HG03280 (cell line): ENCODE results near the gene SAP30BP.
A peak's percentile ranks its signal among the peaks of the same experiment; 100 is the strongest.

Experiments
- ATAC-seq: cut with Tn5 transposase; IDR thresholded peaks from one replicate; pipeline ENCODE4 v1.9.1; 2021; ENCODE audit warnings: mild to moderate bottlenecking, moderate library complexity; ENCODE audit not compliant: unreplicated experiment

The SAP30BP gene

DNA sequence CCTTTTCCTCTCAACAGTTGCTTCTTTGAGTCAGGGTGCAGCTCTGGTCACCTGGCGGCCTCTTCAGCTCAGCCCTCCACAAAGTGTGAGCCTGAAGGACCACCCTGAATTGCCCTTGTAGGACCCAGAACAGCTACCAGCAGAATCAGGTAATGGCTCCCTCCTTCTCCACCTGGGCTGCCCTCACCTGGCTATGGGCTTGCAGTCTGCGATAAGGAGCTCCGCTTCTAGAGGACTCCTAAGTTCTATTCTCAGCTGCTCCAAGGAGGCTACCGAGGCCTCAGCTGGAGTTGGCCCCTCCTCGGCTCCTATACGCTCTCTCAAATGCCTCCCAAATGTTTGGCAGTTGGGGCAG, 20.5 kb upstream of the SAP30BP start:
- no peak for ATAC-seq

DNA sequence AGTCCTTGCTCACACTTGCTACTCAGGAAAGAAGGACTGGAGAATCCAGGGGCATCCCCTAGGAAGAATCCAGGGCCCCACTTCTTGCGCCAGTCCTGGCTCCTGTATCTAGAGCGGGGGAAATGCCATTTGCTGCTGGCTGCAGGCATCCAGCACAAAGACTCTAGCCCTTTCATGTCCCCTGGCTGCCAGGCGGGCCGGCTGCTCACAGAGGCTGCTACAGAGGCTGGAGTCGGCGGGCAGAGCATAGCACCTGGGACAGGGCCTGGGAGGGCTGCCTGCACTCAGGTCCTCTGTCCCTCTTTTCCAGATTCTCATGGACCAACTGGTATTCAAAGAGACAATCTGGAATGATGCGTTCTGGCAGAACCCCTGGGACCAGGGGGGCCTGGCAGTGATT, 20.1 kb upstream of the SAP30BP start:
- no peak for ATAC-seq

DNA sequence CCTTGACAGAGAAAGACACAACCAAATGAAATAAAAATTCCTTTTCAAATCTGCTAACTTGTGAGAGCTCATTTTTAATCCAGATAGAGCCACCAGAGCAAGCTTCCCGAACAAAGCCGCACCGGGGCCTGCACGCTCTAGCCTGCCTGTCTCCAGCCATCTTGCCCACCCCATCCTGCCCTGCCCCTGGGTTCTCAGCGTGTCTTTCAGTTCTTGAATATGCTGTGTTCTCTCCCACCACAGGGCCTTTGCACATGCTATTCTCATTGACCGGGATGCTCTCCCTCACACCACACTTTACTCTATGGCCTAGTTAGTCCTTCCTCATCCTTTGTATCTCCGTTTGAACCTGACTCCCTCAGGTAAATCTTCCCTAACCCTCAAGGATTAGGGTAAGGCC, 19.2 kb upstream of the SAP30BP start:
- ATAC-seq = no peak

DNA sequence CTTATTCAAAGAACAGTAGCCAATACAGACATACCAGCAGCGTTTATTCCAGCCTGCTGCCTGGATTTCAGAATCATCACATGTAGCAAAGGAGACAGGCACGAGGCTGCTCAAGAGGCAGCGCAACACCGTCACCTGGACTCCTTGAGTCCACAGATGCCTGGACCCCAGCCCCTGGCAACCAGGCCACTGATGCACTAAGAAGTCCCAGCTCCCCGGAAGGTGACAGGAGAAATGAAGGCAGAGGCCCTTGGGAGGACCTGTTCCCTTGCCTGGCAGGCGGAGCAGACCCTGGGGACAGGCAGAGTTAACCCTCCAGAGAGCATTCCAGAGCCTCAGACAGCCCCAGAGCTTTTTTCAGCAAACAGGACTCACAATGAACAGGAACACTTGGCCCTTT, 17.5 kb upstream of the SAP30BP start:
- no peak for ATAC-seq

DNA sequence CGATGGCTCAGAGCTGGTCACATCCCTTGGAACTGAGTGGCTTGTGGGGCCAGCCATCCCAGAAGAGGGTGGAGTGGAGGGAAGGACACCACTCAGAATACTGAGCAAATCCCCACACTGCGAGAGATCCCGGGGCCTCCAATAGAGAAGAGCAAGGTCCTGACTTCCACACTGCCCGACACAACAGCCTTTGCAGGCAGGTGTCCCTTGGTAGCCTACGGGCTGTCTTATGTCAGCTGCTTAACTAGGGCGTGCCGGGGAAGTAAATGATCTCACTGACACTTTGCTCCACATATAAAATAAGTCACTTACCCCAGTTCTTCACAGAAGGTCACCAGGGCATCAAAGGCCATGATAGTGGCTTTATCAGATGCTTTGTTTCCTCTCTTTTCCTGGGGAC, 16.3 kb upstream of the SAP30BP start:
- no peak for ATAC-seq

DNA sequence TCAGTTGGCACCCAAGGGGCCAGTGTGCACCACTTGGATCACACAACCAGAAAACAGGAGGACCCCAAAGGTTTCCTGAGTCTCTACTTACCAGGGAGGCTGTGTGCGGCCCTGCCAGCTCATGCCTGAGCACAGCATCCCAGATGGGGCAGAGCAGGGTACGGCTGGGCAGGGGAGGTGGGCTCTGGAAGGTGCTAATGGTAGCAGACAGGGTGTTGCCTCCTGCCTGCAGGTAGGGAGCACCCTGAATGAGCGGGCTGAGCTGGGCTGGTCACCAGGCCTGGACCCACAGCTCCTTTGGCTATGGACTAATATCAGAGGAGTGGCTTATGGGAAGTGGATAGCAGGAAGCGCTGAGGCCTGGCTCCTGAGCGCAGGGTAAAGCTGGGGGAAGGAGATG, 14.8 kb upstream of the SAP30BP start:
- ATAC-seq = no peak

DNA sequence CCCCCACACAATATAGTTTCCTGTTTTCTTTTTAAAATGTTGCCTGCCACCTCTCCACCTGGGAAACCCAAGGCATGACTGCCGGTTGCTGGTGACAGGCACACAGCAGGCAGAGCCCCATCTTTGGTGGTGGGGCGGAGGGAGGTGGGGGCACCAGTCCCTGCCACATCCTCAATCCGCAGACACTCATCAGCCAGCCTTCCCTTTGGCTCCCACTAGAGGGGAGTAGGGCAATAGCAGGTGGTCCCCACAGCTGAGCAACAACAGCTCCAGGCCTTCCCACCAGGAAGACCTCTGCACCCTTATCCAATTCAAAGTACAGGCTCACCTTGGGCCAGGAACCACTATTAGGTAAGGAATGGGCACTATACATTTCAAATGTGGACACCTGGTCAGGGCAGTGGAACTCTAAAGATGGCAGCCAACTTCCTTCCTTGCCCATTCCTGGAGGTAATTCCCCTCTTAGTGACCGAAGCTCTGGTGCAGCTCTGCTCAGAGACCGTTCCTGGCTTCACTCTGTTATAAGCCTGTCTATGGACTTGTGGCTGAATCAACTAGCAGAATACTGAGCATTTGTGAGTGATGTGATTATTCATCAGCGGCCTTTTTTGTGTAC, 14.1 kb upstream of the SAP30BP start:
- no peak for ATAC-seq

DNA sequence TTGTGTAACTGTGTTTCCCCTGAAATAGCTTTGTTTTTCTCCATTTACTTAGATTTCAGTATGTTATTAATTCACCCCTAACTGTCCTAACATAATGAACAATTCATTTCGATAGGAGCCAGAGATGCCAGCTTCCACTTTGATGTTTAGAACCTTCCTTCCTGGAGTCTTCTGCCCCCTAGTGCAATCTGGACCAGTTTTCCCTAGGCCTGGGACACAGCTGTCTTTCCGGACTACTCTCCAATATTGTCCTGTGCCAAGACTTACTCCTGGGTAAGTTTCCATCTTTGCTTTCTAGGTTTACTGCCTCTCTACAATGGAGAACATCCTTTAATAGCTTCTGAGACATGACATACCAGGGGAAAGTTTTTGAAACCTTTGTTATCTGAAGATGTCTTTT, 13.0 kb upstream of the SAP30BP start:
- ATAC-seq = no peak

DNA sequence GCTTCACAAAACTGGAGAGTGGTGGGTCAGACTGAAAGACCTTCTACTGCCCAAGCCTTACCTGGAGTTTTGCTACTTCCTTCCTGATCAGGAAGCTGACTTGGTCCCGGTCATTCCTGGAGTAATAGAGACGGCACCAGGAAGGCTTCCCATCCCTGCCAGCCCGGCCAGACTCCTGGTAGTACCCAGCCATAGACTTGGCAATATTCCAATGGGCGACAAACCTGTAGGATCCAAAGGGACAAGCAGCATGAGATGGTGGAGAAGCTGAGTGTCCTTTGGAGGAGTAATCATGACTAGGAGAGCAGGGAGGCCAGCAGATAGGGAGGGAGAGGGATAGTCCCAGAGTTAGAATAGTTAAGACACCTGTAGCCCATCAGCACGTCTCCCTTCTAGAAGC, 8.9 kb upstream of the SAP30BP start:
- no peak for ATAC-seq

DNA sequence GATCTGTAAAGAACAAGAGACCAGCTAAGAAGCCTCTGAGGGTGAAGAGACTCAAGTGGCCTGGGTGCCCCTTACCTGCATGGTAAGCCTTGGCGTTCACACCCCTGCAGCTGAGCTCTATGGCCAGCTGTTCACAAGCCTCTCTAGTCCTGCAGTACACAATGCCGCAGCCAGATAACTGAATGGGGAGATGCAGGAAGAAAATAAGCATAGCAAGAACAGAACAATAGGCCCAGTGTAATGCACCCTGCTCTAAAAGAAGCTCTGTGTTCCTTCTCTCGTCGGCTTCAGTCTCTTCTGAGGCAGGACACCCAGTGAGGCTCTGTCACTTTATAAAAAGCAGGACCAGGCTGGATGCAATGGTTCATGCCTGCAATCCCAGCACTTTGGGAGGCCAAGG, 5.6 kb upstream of the SAP30BP start:
- ATAC-seq = no peak

DNA sequence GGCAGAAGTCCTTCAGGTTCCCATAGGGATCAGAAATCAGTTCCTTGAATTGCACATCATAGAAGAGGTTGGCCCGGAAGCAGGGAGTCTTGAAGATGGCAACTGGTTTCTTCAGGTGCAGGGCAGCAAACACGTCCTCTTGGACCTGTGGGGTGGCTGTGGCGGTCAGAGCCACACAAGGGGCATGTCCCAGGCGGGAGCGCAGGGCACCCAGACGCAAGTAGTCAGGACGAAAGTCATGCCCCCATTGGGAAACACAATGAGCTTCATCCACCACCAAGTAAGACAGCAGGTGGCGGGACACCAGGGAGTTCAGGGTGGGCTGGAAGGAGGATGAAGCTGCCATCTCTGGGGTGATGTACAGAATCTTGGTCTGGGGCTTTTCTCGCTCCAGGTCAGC, 4.6 kb upstream of the SAP30BP start:
- no peak for ATAC-seq

DNA sequence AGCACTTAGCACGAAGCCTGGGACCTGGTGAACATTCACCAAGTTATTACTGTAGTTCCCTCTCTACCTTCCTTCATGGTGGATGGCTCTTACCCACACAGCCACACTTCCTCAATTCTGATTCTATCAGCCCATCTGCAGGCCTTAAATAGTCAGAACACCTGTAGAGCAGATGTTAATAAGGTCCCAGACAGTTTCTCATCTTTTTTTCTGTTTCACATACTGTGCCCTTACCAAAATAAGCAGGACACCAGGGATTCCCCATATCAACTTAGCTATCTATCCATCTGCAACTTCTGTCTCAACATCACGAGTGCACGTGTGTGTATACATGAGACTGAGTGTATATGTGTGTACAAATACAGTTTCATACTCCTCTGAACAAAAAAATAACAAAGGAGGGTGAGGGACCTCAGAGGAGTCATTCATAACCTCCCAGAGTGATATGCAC, 3.0 kb upstream of the SAP30BP start:
- ATAC-seq = peak; percentile 59

DNA sequence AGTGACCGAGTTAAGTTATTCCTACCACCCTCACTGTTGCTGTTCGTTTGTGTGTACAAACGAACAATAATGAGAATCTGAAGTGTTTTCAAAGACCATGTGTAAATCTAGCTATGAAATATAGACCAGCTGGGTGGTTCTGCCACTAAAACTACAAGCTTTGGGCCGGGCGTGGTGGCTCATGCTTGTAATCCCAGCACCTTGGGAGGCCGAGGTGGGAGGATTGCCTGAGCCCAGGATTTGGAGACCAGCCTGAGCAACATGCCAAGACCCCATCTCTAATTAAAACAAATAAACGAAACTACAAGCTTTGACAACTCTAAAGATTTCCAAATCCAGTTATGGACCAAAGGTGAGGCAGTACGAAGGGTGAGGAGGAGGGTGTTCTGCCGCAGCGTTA, 1.2 kb upstream of the SAP30BP start:
- no peak for ATAC-seq

DNA sequence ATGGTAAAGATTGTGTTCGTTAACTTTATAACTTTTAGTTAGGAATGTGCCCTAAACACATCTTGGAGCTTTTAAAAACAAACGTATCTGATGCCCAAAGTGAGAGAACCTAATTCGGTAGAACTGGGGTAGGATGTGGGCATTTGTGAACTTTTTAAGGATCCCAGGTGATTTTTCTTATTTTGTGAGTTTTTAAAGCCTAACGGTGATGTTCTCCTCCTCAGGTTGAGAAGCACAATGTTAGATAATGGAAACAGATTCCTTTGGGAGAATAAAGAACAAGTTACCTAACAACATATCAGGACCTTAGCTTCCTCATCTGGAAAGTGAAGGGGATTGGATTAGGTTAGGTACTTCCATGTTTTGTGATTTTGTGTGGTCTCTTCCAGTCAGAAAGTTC, 687 bp downstream of the SAP30BP start:
- no peak for ATAC-seq

DNA sequence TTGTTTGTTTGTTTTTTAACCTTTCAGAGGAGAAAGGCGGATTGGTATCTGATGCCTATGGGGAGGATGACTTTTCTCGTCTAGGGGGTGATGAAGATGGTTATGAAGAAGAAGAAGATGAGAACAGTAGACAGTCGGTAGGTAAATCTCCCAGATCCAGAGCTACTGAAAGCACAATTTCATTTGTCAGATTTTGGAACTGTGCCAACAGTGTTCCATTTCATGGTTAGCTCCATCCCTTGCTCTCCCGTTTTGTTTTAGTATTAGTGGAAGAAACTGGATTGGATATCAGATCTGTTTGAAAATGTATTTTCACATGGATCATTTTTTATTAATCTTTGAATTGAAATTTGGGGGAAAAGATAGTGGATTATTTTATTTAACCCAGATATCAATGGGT, 1.4 kb downstream of the SAP30BP start:
- ATAC-seq = no peak

DNA sequence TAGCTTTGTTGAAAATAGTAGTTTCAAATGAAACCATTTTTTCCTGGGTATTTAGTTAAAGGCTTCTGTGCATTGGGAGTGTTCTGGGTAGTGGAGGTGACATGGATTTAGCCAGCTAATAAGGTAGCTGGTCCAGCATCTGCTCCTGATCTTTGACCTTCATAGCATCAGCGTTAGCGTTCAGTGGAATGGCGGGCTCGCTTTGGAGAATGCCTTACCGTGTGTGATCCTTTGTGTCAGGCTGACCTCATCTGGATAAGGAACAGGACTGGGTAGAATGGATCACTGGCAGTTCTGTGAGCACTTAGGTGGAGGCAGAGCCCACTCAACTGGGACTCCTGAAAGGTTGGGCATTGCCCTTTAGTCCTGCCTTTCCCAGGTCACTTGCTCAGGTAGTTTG, 3.7 kb downstream of the SAP30BP start:
- no peak for ATAC-seq

DNA sequence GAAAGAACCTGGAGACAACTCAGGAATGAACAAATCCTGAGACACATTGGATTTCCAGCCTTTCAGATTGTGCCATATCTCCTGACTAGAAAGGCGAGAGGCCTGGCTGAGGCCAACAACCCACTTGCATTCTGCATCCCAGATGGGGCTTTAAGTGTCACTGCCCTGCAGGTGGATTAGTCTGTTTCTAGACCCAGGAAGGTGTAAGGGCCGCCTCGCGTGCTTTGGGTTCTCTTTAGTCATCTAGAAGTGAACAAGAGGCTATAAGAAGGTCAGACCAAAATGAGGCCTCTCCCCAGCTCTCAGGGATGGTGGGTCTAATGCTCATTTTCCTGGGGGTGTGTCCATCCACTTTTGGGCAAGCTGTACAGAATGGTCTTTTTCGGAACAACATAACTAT, 4.9 kb downstream of the SAP30BP start:
- no peak for ATAC-seq

DNA sequence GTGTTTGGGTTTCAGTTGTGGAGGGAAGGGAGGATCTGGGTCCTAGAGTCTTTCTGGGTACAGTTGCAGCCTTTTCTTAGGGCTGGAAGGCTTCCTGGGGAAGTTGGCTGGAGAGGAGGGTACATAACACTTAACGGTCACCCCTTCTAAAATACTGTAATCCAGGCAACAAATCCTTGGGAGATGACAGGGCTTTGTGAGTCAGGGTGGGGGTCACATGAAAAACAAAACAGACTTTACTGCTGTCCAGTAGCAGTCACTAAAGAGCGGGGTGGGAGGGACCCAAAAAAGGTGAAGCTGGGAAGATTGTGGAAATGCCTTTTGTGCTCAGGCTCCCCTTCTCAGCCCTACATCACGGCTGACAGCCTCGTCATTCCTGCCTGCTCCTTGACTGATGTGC, 6.3 kb downstream of the SAP30BP start:
- no peak for ATAC-seq

DNA sequence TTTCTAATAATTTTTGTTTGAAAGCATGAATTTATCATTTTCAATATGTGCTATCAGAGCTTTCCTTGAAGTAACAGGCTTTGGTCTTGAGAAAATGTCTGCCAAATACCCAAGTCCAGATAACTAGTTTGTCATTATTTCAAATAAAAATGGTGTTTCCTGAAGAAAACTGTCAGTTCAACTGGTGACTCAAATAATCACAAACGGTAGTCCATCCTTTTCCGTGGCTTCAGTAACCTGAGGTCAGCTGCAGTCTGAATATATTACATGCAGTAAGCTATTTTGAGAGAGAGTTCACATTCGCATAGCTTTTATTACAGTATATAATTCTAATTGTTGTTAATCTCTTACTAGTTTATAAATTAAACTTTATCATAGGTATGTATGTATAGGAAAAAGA, 9.3 kb downstream of the SAP30BP start:
- ATAC-seq = no peak

DNA sequence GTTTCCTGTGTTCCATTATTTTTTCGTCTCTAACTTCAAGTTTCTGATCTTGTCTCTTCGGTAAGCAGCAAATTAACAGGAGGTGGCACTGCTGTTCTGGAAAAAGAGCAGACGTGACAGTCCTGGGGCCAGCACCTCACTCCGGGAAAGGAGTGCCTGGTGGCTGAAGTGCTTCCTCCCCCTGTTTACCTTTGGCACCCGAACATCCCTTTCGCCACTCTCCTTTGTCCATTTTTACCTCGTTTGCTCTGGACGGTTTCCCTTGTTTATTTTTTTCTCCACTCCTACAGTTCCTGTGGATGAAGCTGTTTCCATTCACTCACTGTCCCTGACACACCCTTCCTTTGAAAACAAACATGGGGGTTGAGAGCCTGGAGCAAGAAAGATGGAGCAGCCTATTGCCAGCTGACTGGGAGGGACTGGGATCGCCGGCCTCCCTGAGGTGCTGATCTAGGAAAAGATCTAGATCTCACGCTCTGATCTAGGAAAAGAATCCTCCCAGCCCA, 12.6 kb downstream of the SAP30BP start:
- no peak for ATAC-seq

DNA sequence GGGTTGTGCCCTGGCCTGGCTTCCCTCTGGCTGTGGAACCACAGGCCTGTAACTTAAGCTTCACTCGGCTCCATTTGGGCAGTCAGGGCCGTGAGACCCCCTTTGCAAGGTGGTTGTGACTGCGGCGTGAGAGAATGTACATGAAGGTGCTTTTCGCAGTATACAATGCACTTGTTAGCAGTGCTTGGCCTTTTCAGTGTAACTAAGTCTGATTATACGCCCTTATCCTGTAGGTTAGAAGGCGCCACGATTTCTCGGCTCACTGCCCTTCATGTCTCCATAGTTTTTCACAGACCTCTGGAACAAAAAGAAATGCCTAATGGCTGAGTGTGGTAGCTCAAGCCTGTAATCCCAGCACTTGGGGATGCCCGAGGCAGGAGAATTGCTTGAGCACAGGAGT, 13.3 kb downstream of the SAP30BP start:
- no peak for ATAC-seq

DNA sequence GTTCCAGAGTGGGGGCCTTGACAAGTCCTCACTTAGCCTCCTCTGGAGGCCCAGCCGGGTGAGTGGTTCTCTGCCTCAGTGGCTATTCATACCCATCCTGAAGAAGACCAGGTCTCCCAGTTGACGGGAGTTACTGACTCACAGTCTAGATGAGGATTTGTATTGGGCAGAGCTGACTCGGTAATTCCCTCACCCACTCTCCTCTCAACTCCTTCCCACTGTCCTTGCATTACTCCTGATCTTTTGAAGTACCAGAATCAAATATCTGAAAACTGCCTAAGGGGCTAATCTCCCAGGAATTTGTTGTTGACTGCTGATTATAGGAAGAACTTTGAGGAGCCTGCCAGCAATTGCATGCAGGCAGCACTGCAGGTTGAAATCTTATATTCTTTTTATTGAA, 14.2 kb downstream of the SAP30BP start:
- no peak for ATAC-seq

DNA sequence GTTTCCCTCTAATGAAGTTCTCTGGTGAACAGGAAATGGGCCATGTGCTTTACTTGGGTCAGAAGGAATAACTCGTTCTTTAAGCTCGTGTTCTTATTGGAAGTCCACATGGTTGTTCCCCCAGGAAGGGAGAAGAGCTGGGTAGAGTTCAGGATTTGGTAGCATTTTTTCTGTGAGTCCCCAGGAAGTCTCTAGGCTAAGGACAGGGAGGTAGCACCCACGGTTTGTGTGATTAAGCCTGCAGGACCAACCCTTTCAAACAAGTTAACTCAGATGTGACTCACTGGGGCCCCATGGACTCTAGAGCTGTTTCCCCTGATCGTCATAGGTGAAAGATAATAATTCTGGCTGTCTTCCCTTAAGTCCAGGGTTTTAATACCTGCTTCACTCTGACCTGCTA, 16.4 kb downstream of the SAP30BP start:
- ATAC-seq = no peak

DNA sequence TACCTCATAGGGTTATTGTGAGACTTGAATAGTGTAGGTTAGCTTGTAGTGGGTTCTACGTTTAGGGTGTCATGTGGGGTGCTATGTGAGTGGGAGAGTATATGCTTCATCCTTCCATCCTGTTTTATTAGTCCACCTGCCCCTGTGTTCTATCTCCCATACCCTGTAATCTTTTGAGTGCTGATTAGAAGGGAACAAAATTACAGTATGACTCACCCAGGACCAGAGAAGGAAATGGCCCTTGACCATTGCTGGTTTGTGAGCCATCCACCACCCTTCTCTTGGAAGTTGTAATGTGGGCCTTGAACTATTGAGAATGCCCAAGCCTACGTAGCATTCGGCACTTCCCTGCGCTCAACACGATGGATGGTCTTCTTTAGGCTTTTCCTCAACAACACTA, 17.1 kb downstream of the SAP30BP start:
- no peak for ATAC-seq
